GM12892 (cell line): ENCODE data around the gene GGACT.
"Not testable (repeated sequence)": the region's sequence is repeated elsewhere in the genome, so short reads cannot be mapped to it uniquely, and the experiment has no call there.

Experiments used
- DNase-seq: peaks from one replicate; pipeline ENCODE4 v3.0.0; 2011; ENCODE audit not compliant: insufficient read length
- FAIRE-seq: peaks from 2 replicates; lab custom pipeline; 2011; peaks lifted over from hg19 to GRCh38; lab: Jason Lieb, UNC
- POLR2A ChIP-seq: IDR thresholded peaks from 2 replicates; pipeline ENCODE4 v1.6.1; 2011; ENCODE audit warnings: low read depth, low read length, control low read depth
- POLR2AphosphoS5 ChIP-seq: IDR thresholded peaks from 2 replicates; pipeline ENCODE4 v1.6.1; 2011; ENCODE audit warnings: low read depth, low read length, control low read depth
- TAF1 ChIP-seq: IDR thresholded peaks from 2 replicates; pipeline ENCODE4 v1.6.1; 2011; ENCODE audit warnings: low read depth, mild to moderate bottlenecking, control low read depth, low read length, borderline replicate concordance

GGACT gene

DNA sequence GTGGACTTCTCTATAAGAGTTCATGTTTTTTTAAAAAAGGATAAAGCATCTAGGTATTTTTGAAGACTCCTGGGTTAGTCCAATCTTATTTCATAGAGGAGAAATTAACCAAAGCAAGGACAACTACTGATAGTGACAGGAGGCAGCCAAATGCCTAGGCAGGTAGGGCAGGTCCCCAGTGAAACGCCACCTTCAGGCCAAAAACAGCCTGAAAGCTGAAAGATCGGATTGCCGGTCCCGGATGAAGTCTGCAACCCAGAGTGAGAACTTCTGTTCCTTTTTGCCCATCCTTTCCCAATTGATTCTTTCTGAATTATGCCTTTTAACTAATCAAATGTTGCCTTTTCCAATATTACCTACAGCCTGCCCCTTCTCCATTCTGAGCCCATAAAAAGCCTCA lies 6.1 kb upstream of the GGACT start:
- FAIRE-seq: no peak
- DNase-seq: no peak

GRCh38 chr13:100594255-100594654 lies 5.7 kb upstream of the GGACT start:
- TF ChIP-seq TAF1: no peak
- no peak for TF ChIP-seq POLR2A
- TF ChIP-seq POLR2AphosphoS5: no peak
- DNase-seq (no peak), FAIRE-seq (no peak)

More for the DNA sequence above, 6.1 kb upstream of the GGACT start:
- no peak for TF ChIP-seq POLR2A
- TF ChIP-seq POLR2AphosphoS5: no peak
- no peak for TF ChIP-seq TAF1

DNA sequence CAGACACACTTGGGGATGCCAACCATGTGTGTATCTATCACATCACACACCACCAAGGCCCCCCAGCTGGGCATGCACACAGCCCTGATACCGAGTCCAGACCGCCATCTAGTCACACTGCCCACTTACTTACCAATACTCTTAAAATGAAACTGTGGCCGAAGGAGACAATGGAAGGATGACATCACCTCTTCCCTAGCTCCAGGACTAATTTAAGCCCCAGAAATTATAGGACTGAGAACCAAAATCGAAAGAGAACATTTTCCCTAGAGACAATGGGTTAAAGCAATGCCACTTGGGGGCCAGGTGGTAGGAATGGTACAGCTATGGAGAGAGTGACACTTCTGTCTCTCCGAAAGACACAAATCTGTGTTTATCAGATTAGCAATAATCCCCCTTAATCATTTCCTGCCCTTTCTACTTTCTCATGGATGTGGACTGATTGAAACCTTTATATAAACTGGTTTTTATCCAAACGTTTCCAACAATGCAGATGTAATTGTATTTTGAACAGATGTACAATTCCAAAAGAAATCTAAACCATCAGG lies 663 bp upstream of the GGACT start:
- DNase-seq (no peak), FAIRE-seq (peak; percentile 56)
- no peak for TF ChIP-seq POLR2AphosphoS5
- TF ChIP-seq TAF1: no peak
- no peak for TF ChIP-seq POLR2A

- FAIRE-seq: no peak
Measured at GRCh38 chr13:100584896-100585295, 3.7 kb downstream of the GGACT start.

DNA sequence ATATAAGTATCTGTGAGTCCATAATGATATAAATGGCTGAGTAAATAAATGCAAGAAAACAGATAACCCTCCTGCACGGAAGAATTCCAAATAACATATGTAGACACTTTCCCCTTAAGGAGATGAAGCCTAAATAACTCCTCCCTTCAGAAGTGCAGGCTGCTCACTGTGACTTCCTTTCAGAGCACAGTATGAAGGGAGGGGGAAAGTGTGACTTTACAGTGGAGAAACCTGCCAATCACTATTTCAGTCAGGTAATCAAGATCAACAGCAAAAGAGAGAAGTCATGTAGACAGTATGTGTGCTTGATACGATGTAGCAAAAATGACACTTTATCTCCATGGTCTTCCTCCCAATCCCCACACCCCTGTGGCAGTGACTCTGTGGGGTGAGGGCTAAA lies 7.1 kb downstream of the GGACT start:
- TF ChIP-seq POLR2AphosphoS5: no peak
- TF ChIP-seq TAF1: no peak
- TF ChIP-seq POLR2A: no peak
- no peak for FAIRE-seq
- no peak for DNase-seq

More at GRCh38 chr13:100584896-100585295, 3.7 kb downstream of the GGACT start:
- DNase-seq: no peak
- TF ChIP-seq POLR2AphosphoS5 (no peak), TAF1 (no peak), POLR2A (no peak)

- no peak for TF ChIP-seq TAF1
- TF ChIP-seq POLR2A: no peak
- no peak for TF ChIP-seq POLR2AphosphoS5
- FAIRE-seq: no peak
Measured at GRCh38 chr13:100581030-100581429, 7.6 kb downstream of the GGACT start.

DNA sequence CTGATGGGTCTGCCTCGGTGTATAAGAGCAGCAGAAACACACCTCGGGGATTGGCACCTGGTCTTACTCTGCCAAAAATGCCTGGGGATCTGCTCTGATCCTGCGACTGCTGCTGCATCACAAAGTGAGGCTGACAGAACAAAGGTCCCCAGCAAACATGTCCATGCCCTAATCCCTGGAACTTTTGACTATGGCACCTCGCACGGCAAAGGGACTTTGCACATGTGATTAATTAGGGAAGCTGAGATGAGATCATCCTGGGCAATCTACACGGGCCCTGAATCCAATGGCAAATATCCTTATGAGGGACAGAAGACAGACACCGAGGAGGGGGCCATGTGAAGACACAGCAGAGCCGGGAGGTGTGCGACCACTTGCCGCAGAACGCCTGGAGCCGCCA lies 8.5 kb downstream of the GGACT start:
- DNase-seq (no peak), FAIRE-seq (no peak)
- TF ChIP-seq POLR2AphosphoS5 (no peak), TAF1 (no peak), POLR2A (no peak)

More at GRCh38 chr13:100581030-100581429, 7.6 kb downstream of the GGACT start:
- DNase-seq: no peak

GRCh38 chr13:100577239-100577638 lies 11.3 kb downstream of the GGACT start:
- not testable (repeated sequence) for FAIRE-seq, DNase-seq

DNA sequence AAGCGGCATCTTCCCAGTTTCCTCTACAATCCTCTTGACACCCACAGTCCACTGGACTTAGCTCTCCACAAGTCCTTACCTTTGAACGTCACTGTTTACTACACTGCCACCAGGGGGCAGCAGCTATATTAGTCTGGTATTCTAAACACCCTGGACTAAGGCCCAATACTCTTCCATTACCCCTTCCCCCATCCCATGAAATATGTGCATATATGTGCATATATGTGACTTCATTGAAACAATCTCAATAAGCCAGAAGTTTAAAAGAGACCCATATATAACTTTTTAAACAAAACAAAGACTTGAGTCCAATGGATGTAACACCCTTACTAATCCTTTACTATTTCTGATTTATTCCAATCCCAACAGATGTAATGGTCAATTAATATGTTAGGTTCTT lies 15.5 kb downstream of the GGACT start:
- no peak for TF ChIP-seq POLR2AphosphoS5
- TF ChIP-seq TAF1: no peak
- TF ChIP-seq POLR2A: no peak
- peak; percentile 92 for FAIRE-seq
- no peak for DNase-seq

DNA sequence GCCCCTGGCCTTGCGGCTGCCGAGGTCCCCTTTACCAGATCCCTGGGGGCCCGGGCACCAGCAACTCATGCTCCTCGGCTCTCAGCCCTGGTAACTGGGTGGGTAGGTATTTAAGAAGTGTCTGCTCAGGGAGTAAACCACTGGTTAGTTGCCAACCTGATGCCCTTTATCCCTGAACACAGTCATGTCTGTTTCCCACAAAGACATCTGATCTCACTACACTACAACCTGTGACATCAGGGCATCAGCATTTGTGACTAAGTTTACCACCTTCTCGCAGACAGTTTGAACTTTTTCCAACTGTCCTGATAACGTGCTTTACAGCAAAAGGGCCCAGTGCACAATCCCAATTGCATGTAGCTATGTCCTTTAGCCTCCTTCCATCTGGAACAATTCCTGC lies 22.0 kb downstream of the GGACT start:
- DNase-seq (no peak), FAIRE-seq (no peak)
- TF ChIP-seq POLR2AphosphoS5: no peak
- no peak for TF ChIP-seq POLR2A

- no peak for FAIRE-seq
- TF ChIP-seq POLR2A: no peak
- no peak for TF ChIP-seq POLR2AphosphoS5
- TF ChIP-seq TAF1: no peak
- no peak for DNase-seq
Measured at GRCh38 chr13:100565286-100565685, 23.3 kb downstream of the GGACT start.

DNA sequence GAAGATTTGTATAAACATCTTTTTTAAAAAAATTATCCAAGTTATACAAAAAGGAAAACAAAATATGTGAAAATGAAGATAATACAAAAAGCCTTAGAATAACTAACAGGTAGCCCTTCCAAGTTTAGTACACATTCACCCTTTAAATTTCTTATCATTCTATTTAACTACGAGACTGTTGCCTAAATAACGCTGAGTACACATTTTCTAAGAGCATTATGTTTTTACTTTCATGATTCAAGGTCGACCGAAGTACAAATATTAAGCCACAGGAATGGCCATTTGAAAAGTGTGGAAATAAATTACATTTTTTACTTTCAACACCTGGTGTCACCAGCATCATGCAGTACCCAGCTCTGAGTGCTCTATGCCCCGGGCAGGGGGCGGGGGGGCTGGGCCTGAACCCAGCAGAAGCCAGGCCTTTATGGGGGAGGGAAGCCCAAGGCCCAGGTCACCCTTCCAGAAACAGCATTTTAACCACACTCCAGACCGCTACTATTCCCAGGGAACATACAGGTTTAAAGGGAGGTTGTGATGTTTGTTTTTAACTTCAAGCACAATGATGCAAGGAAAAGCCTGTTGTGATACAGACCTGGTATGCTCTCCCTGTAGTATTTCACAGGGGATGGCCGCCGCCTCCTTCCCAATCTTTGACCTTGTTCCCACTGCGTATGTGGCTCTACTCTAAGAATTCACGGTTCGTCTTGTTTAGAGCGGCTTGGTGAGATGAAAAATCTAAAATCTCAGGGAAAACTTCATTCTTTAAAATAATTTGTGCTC lies 24.0 kb downstream of the GGACT start:
- FAIRE-seq (no peak), DNase-seq (no peak)
- TF ChIP-seq POLR2AphosphoS5: no peak
- TF ChIP-seq POLR2A: no peak
- TF ChIP-seq TAF1: no peak

- FAIRE-seq: no peak
Measured at GRCh38 chr13:100563779-100564178, 24.8 kb downstream of the GGACT start.

More at GRCh38 chr13:100563779-100564178, 24.8 kb downstream of the GGACT start:
- TF ChIP-seq TAF1: no peak
- no peak for TF ChIP-seq POLR2A
- TF ChIP-seq POLR2AphosphoS5: no peak
- DNase-seq: no peak
